IPS-18c (cell line): ENCODE data around the gene ZNF618.

ENCODE experiments used
- H3K4me3 ChIP-seq: 2 replicates; pipeline ENCODE4 v1.7.0; 2013; ENCODE audit warnings: low read depth, mild to moderate bottlenecking, low read length, moderate library complexity; ENCODE audit not compliant: insufficient read depth
- H3K9me3 ChIP-seq: one replicate; pipeline ENCODE4 v1.6.1; 2013; ENCODE audit warnings: mild to moderate bottlenecking, low read length, moderate library complexity; ENCODE audit not compliant: control insufficient read depth, insufficient read depth

ZNF618 gene

DNA sequence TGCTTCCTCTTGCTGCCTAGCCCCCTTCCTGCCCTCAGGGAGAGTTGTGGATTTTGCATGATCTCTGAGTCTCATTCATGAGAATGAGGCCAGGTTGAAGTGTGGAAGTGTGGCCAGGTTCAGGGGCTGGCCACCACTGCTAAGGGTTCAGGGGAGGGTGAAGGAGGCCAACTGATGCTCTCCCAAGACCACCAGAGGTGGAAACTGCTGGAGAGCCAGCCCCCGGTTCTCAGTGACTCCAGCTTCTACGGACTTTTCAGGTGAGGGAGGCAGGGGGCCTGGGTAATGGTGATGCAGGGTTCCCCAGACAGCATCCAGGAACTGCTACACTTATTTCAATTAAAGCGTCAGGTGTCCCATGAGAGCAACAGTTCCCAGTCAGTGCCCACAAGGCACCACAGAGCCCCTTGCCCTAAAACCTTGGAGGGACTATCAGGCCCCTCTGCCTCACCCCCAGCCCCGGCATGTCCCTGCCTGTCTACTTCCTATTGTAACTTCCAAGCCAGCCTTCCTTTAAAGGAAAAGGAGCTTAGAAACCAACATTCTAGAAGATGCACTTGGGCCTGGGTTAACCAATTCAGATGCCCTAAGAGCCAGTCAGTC is 151.9 kb downstream of the ZNF618 start:
- Histone ChIP-seq H3K4me3 (no peak overlapping the region), H3K9me3 (peaks cover 2% of the 10 kb centered on the region)

DNA sequence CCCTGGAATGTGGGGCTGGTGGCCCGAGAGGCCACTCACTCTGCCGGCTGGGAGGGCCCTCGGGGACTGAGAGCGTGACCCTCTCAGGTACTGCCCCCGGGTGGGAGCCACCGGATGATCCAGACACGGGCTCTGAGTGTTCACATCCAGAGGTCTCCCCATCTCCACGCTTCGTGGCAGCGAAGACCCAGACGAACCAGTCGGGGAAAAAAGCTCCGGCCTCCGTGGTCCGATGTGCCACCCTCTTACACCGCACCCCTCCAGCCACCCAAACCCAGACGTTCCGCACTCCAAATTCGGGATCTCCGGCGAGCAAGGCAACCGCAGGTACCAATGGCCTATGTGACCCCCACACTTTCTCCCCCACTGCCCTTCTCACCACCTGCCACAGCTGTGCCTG is 152.5 kb downstream of the ZNF618 start:
- Histone ChIP-seq H3K9me3 (peaks cover 2% of the 10 kb centered on the region), H3K4me3 (no peak overlapping the region)

DNA sequence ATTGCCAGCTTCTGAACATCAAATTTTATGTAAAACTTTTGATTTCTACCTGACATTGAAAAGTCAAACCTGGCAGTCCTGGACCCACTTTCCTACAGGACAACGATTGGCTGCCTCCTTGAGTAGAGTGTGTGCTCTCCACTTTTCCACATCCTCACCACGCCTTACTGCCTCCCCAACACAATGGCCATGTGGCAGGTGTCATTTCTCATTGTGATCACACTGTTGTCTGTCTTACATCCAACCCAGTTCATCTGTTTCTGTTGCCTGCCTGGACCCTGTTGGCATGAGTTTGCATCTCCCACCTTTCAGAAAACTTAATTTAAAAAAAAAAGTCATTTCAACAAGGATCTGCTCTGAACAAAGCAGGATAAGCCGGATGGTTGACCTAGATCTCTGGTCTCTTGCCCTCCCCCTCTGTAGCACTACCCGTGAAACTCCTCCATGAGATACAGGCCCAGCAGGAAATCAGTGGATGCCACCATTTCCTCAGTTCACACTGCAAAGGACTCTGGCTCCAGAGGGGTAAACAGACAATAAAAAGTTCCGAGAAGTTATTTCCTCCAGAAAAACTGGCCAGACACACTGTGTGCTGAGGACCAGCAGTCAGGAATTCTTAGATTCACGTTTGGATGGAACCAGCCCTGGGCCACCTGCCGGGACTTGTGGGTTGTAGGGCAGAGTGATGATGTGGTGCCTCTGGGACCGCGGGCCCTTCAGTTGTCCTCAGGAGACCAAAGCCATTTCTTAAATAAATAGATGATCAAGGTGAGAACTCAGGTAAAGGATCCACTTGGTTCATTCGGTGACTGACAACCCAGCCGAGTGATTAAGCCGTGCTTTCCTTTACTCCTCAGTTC is 153.4 kb downstream of the ZNF618 start:
- Histone ChIP-seq H3K4me3 (no peak overlapping the region), H3K9me3 (peaks cover 2% of the 10 kb centered on the region)

DNA sequence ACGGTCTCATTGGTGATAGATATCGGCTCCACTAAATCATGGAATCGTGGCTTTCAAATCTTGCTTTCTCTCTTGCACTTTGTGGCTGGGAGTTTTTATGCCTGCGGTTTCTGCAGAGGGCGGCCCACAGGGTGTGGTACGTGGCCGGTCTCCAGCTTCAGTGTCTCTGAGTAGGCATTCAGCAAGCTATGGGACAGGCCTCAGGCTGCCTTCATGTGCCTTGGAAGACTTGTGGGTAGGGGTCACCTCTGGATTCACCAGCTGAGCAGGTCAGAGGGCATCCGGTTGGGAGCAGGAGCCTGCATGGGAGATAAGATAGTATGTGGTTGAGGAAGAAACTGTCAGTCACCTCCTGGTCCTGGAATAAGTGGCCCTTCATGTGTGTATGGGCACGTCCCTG is 154.3 kb downstream of the ZNF618 start:
- peaks cover 2% of the 10 kb centered on the region for H3K9me3 ChIP-seq
- no peak overlapping the region for H3K4me3 ChIP-seq

DNA sequence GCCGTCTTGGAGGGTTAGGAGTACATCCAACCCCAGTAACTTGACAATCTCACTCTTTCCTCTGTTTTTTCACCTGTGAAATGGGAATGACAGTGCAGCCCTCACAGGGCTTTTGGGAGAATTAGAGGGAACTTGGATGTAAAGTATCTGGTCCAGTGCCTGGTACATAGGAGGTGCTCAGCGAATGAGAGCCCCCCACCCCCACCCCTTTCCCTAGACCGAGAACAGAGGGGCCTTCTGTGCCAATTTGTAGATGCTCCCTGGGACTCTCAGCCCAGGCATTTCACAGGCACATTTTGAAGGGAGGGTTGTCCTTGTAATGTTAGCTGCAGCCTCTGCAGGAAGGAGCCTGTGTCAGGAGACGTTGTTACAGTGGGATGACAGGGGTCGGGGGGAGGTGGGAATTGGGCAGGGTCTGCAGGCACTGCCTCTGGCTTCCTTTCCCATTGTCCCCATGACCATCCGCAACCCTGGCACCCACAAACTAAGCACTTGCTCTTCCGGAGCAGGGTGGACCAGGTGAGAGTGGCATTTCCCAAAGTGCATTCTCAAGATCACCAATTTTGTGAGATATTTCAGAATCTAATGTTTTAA is 155.0 kb downstream of the ZNF618 start:
- Histone ChIP-seq H3K4me3 (no peak overlapping the region), H3K9me3 (peaks cover 2% of the 10 kb centered on the region)

DNA sequence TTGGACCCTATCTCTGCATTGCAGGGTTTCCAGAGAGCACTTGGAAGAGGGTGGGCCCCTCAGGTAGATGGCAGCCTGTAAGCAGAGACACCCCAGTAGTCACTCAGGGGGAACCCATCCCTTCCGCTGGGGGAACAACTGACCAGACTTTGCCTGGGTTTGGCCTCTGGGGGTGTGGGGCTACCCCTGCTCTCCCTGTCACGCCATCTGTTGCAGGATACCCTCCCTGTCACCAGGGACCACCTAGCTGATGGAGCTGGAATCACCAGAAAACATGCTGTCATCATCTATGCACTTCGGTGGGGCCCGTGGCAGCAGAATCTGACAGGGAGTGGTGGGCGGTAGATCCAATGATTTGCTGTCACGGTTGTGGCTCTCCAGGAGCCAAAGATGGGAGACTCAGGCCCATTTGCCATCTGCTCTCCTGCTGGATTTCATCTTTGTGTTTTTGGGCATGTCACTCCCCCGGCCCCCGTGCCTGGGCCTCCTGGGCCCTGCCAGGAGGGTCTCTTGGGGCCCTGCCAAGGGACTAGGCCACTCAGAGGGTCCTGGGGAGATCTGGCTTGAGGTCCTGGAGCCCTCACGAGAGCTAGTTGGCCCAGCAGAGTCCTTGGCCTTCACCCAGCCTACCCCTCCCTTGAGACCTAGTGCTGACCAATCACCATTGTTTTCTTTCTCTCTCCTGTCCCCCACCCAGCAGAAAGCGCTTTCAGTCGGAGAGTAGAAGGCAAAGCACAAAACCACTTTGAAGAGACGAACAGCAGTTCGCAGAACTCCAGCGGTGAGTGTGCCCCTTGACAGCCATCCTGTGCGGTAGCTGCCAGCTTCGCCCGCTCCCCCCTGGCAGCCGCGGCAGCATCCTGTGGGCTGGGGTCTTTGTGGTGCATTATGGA is 156.1 kb downstream of the ZNF618 start:
- Histone ChIP-seq H3K9me3 (peaks cover 2% of the 10 kb centered on the region), H3K4me3 (no peak overlapping the region)

- no peak overlapping the region for H3K4me3 ChIP-seq
These were observed 157.4 kb downstream of the ZNF618 start for GRCh38 chr9:114033397-114034103.

GRCh38 chr9:114034196-114034595 is 158.1 kb downstream of the ZNF618 start:
- Histone ChIP-seq H3K4me3 (no peak overlapping the region), H3K9me3 (peaks cover 2% of the 10 kb centered on the region)

More at GRCh38 chr9:114033397-114034103, 157.4 kb downstream of the ZNF618 start:
- peaks cover 2% of the 10 kb centered on the region for H3K9me3 ChIP-seq

GRCh38 chr9:114034661-114035062 is 158.6 kb downstream of the ZNF618 start:
- peaks cover 2% of the 10 kb centered on the region for H3K9me3 ChIP-seq

DNA sequence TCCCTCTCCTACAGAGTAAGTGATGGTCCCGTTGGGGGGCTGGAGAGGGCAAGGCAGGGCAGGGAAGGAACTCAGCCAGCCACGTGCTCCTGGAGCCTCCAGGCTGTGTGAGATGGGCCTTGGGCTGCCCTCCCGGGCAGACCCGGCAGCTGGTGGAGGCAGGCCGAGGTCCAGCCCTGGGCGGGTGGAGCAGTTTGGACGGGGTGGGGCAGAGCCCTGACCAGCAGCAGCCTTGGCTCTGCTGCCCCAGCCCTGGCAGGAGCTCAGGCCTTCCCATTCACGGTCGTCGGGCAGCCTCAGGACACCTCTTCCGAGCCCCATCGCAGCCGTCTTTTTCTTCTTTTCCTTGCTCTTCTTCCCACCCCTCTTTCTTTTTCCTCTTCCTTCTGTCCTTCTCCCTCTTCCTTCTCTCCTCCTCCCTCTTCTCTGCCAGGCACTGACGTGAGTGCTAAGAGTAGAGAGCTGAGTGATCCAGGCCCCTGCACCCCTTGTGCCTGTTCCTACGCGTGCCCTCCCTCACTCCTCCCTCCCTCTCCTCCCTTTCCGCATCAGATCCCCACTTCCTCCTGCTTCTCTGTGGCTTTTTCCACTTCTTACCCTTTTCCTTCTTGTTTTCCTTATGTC is 159.2 kb downstream of the ZNF618 start:
- H3K9me3 ChIP-seq = peaks cover 2% of the 10 kb centered on the region
- no peak overlapping the region for H3K4me3 ChIP-seq

More at GRCh38 chr9:114034661-114035062, 158.6 kb downstream of the ZNF618 start:
- H3K4me3 ChIP-seq = no peak overlapping the region

DNA sequence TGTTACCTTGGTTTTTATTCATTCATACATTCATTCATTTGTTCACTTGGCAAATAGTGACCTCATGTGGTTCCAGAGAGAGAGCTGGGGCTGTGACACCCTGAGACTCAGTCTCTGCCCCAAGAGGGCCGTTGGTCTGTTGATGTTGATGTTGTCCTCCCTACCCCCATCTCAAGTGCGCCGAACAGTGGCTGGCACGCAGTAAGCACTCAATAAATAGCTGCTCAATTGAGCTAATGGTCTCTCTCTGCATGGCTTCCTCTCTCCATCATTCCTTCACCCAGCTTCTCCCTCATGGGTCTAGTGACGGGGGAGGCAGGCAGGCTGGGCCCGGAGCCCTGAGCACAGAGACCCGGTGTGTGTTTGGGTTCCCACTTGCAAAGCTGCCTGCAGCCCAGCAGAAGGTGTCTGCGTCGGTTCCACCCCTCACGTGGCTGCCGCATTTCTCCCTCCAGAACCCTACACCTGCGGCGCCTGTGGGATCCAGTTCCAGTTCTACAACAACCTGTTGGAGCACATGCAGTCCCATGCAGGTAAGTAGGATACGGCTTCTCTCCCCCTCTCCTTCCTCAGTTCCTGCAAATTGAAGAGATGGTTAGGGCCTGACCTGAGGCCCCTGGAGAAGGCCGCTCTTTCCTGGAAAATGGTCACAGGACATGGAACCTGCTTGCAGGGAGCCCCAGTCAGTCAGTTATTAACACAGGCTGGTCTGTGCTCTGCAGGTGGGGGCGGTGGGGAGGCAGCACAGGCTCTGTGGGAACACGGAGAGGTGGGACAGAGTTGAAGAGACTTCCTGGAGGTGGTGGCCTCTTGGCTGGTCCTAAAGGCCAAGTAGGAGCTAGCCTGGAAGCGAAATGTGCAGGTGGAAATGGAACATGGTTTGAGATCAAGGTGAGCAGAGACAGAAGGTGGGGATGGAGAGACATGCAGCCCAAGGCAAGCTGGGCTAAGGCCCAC is 160.0 kb downstream of the ZNF618 start:
- Histone ChIP-seq H3K4me3 (no peak overlapping the region), H3K9me3 (peaks cover 2% of the 10 kb centered on the region)

DNA sequence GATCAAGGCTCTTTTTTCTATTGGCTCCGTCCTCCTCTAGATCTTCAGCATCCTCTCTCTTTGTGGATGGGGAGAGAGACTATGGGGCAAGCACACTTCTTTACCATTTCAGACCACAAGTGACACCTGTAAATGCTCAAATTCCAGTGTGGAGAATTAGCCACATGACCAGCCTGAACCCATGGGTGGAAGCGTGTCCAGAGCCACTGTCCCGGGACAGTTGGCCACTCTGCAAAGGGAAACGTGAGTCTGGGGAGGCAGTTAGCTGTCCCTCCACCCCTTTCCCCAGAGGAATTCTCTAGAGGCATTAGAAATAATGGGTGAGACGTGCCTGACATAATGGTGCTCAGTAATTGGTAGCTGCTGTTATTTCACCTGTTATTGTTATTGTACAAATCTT is 161.1 kb downstream of the ZNF618 start:
- peaks cover under 1% of the 10 kb centered on the region for H3K9me3 ChIP-seq
- no peak overlapping the region for H3K4me3 ChIP-seq

DNA sequence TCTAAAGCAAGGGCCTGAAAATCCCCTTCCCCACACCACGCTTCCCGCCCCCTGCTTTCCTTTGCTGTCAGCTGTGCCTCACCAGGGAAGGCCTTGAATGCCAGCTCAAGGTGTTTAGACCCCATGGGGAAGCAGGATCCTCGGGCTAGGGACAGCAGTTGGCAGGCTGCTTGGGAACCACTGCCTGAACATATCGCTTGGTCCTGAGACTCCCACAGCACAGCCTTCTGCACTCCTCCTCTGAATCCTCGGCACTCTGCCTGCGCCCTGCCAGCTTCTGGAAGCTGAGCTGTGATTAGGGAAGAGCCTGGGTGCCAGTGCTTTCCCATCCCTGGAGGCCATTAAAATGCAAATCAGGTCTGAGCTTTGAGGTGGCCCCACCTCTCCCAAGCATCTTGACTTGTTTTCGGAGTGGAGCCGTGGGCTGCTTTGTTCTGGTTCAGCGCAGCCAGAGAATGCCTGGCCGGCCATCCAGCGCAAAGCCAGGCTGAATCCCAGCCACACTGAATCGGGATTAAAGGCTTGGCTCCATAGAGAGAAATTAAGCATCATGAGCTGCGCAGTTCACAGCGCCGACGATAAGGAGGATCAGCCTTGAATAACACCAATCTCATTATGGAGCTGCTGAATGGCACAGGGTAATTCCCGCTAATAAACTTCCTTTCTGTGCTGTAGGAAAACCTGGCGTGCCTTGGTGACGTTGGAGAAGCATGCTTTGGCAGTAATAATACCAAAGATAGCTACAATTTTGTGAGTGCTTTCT is 162.0 kb downstream of the ZNF618 start:
- peak overlapping the region; percentile 24; the same call in 1 of the 2 replicates for H3K4me3 ChIP-seq
- no peaks in the 10 kb centered on the region for H3K9me3 ChIP-seq

DNA sequence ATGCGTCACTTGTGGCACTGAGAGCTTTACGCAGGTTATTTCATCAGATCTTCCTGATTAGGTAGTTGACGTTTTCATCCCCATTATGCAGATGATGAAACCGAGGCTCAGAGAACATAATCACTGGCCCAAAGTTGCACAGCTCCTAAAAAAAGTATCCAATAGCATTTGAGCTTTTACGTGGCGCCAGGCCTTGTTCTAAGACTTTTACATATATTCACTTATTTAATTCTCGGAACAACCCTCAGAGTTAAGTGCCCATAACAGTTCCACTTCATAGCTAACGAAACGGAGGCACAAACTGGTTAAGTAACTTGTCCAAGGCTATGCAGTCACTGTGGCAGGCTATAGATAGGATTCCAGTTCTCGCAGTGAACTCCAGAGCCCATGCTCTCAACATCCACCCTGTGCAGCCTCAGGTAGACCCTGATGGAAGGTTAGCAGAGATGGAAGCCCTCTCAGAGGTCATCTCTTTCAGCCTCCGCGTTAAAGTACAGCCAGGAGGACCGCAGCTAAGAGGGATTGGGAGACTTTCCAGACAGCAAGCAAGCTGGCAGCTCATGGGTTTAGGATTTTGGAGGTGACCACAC is 162.7 kb downstream of the ZNF618 start:
- H3K9me3 ChIP-seq = no peaks in the 10 kb centered on the region
- no peak overlapping the region for H3K4me3 ChIP-seq
